ENCODE data around the gene CHRNA10.
"Not testable (repeated sequence)": the region's sequence is repeated elsewhere in the genome, so short reads cannot be mapped to it uniquely, and the experiment has no call there.

Gene CHRNA10

DNA sequence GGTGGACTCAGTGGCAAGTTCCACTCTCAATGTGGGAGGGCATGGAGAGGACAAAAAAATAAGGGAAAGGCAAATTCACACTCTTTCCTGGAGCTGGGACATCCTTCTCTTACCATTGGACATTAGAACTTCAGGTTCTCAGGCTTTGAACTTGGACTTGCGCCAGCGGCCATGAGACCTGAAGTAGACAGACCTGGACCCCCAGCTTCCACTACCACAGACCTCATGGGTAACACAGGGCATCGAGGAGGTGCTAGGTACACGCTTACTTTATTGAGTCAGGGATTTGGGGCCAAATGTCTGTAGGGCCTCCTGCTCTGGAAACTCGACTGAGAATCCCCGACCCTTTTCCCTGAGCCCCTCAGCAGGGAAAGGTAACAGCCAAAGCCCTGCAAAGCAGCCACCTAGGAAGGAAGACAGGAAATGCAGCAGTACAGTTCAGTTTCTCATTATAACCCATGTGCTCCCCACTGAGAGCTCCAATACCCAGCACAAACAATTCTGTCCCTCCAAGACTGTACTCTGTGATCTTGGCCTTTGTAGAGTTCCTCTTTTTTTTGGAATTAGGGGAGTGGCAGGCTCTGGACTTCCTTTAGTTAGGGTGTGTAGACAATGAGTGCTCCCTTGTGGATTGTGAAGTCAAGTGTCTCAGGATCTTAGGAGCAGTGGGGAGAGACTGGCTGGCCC lies 5.7 kb downstream of the CHRNA10 start:
- no peak overlapping the region for H3K4me3 ChIP-seq (ENCODE audit: low read depth, low read length)
- TF ChIP-seq, protein P1, sequence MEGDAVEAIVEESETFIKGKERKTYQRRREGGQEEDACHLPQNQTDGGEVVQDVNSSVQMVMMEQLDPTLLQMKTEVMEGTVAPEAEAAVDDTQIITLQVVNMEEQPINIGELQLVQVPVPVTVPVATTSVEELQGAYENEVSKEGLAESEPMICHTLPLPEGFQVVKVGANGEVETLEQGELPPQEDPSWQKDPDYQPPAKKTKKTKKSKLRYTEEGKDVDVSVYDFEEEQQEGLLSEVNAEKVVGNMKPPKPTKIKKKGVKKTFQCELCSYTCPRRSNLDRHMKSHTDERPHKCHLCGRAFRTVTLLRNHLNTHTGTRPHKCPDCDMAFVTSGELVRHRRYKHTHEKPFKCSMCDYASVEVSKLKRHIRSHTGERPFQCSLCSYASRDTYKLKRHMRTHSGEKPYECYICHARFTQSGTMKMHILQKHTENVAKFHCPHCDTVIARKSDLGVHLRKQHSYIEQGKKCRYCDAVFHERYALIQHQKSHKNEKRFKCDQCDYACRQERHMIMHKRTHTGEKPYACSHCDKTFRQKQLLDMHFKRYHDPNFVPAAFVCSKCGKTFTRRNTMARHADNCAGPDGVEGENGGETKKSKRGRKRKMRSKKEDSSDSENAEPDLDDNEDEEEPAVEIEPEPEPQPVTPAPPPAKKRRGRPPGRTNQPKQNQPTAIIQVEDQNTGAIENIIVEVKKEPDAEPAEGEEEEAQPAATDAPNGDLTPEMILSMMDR (IDR thresholded peaks at IDR 0.05; ENCODE audit: borderline replicate concordance, insufficient read depth, low read depth, low read length): no peak

DNA sequence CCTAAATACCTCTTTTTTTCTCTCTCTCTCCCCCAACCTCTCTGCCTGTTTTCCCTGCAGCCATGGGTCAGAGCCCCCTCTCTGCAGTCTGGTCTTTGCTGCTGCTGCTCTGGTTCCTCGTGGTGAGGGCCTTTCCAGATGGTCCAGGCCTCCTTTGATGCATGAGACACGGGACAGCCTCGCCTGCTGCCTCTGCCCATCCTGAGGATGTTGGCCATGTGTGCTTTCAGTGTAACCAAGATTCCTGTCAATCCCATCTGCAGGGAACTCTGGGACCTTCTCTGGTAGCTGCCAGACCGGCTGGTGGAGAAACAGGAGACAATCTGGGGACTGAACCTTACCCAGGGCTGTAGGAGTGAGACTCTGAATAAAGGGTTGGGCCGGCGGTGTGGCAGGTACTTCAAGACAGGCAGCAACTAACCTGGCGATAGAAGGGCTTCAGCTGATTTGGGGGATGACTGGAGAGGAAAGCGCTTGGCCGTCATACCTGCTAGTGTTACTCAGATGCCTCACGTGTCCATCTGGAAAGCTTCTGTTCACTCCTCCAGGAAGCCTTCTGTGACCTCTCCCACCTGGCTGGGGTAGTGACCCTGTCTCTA lies 7.1 kb downstream of the CHRNA10 start:
- H3K4me3 ChIP-seq (ENCODE audit: low read depth, low read length): no peak overlapping the region
- TF ChIP-seq, protein P1 (IDR thresholded peaks at IDR 0.05; ENCODE audit: borderline replicate concordance, insufficient read depth, low read depth, low read length): no peak

DNA sequence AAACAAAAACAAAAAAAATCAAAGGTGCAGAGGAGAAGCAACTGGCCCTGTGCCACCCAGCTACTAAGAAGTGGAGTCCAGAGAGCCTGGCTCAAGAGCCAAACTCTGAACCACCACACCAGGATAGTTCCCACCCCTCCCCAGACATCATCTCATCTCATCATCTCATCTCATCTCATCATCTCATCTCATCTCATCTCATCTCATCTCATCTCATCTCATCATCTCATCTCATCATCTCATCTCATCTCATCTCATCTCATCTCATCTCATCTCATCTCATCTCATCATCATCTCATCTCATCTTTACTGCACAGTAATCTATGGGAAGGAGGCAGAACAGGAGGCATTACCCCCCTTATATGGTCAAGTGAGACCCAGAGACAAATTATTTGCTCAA lies 8.3 kb downstream of the CHRNA10 start:
- TF ChIP-seq, protein P1 (IDR thresholded peaks at IDR 0.05; ENCODE audit: borderline replicate concordance, insufficient read depth, low read depth, low read length): no peak
- no peak overlapping the region for H3K4me3 ChIP-seq (ENCODE audit: low read depth, low read length)

DNA sequence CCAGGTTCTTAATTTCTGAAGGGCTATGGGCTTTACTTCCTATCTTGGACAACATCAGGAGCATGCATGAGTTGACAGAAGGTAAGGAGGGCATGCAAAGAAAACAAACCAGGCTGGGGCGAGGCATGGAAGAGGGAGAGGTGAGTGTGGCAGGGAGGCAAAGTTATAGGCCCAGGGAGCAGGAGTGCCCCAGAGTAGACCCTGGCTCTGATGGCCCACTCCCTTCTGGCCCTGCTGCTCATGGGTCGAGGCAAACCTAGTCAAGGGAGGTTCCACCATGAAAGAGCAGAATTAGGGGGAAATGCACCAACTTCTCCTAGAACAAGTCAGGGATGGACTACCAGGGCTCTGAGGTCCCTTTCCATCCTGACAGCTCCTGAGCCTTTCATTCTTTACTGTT lies 10.2 kb downstream of the CHRNA10 start:
- TF ChIP-seq, protein P1 (IDR thresholded peaks at IDR 0.05; ENCODE audit: borderline replicate concordance, insufficient read depth, low read depth, low read length): no peak
- H3K4me3 ChIP-seq (ENCODE audit: low read depth, low read length): no peak overlapping the region

DNA sequence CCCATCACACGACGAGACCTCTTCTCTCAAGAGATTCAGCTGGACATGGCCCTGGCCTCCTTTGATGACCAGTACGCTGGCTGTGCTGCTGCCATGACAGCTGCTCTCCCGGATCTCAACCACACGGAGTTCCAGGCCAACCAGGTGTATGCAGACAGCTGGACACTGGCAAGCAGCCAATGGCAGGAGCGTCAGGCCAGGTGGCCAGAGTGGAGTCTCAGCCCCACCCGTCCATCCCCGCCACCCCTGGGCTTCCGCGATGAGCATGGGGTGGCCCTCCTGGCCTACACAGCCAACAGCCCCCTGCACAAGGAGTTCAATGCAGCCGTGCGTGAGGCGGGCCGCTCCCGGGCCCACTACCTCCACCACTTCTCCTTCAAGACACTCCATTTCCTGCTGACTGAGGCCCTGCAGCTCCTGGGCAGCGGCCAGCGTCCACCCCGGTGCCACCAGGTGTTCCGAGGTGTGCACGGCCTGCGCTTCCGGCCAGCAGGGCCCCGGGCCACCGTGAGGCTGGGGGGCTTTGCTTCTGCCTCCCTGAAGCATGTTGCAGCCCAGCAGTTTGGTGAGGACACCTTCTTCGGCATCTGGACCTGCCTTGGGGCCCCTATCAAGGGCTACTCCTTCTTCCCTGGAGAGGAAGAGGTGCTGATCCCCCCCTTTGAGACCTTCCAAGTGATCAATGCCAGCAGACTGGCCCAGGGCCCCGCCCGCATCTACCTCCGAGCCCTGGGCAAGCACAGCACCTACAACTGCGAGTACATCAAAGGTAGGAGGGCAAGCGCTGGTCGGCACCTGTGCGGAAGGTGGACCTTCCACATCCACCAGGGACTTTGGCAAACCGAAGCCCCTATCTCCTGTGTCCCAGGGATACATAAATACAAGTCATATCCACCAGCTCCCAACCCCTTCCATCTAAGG lies 11.3 kb downstream of the CHRNA10 start:
- H3K4me3 ChIP-seq (ENCODE audit: low read depth, low read length): no peak overlapping the region
- TF ChIP-seq, protein P1 (IDR thresholded peaks at IDR 0.05; ENCODE audit: borderline replicate concordance, insufficient read depth, low read depth, low read length): no peak

DNA sequence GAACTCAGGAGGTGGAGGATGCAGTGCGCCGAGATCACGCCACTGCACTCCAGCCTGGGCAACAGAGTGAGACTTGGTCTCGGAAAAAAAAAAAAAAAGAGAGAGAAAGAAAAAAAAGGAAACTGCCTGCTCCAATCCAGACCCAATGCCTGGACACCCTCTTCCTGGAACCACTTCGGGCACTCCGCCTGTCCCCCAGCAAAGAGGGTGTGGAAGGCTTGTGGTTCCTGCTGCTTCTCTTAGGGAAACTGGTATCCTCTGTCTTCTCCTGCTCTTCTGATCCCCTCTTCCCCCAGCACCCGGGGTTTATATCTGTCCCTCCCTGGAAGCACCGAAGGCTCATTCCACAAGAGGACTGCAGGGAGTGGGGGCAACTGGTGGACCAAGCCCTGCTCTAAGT lies 12.9 kb downstream of the CHRNA10 start:
- TF ChIP-seq, protein P1 (IDR thresholded peaks at IDR 0.05; ENCODE audit: borderline replicate concordance, insufficient read depth, low read depth, low read length): no peak
- no peak overlapping the region for H3K4me3 ChIP-seq (ENCODE audit: low read depth, low read length)

DNA sequence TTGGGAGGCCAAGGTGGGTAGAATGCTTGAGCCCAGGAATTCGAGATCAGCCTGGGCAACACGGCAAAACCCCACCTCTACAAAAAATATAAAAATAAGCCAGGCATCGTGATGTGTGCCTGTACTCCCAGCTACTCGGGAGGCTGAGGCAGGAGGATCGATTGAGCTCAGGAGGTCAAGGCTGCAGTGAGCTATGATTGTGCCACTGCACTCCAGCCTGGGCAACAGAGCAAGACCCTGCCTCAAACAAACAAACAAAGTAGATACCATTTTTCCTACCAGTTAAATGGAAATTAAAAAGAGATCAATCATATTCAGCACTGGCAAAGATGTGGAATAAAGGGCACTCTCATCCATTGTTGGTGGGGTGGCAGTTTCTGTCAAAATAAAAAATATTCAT lies 13.9 kb downstream of the CHRNA10 start:
- H3K4me3 ChIP-seq (ENCODE audit: low read depth, low read length): not testable (repeated sequence)
